CD4-positive, alpha-beta T cell treated with Interleukin-17A for 1 hour (primary cell): ENCODE data around the gene XRCC5.
A peak's percentile ranks its signal among the peaks of the same experiment; 100 is the strongest.

ENCODE experiments used
- DNase-seq: peaks from one replicate; pipeline ENCODE4 v3.0.0-alpha.2; 2020

Gene XRCC5

GRCh38 chr2:216086207-216086893, 22.8 kb upstream of the XRCC5 start:
- DNase-seq = no peak

- no peak for DNase-seq
Observed at GRCh38 chr2:216090369-216090786, 18.8 kb upstream of the XRCC5 start.

- DNase-seq = no peak
Observed at GRCh38 chr2:216092646-216093045, 16.5 kb upstream of the XRCC5 start.

DNA sequence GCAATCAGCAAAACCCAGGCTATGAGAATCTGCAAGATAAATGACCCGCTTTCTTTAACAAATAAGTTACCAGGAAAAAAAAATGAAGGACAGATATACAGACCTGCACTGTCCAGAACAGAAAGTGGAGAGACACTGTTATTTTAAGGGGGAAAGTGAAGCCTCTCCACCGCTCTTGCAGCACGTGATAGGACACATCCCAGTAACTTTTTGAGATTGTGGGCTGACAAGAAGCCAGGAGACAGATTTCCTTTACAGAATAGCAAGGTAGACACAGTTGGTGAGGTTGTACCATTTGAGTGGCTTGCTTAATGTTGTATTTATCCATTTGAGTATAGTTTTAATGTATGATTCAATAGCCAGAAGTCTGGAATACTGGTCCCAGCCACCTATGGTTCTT, 14.4 kb upstream of the XRCC5 start:
- DNase-seq = no peak

DNA sequence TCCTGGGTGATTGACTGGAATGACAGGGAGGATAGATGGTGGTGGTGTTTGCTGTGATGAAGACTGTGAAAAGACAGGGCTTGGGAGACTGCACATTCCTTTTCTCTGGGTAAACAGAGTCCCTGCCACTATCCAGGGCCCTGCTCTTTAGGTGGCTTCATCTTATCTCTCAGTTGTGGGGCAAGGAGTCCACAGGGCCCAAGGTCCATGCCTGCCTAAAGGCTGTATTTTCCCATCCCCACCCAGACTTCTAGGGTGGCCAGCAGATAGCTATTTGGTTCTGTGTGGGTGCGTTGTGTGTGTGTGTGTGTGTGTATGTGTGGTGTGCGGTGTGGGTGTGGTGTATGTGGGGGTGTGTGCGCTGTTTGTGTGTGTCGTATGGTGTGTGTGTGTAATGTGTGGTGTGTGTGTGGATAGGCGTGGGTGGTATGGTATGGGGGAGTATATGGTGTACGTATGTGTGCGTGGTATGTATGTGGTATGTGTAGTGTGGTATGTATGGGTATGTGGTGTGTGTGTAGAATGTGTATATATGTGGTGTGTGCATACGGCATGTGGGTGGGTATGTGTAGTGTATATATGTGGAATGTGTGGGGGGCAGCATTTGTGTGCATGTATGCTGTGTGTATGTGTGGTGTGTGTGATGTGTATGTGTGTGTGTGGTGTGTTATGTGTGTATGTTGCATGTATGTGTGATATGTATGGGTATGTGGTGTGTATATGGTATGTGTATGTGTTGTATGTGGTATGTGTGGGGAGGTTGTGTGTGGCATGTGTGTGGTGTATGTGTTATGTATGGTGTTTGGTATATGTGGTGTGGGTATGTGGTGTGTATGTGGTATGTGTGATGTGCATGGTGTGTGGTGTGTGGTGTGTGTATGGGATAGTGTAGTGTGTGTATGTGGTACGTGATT, 10.5 kb upstream of the XRCC5 start:
- no peak for DNase-seq

DNA sequence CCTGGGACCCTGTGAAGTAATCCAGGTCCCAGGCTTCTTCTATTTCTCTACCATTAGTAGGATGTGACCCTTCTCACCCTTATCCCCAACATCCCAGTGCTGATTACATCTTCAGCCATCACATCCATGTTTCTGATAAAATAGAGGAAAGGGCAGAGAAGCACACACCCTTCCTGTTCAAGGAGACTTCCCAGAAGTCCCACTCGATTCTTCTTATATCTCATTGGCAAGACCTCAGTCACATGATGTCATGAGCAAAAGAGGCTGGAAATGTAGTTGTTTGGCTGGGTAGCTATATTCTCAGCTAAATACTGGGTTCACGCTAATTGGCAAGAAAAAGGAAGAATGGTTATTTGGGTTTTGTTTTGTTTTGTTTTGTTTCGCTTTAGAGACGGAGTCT, 8.0 kb upstream of the XRCC5 start:
- no peak for DNase-seq

GRCh38 chr2:216103213-216103612, 5.9 kb upstream of the XRCC5 start:
- DNase-seq = no peak

DNA sequence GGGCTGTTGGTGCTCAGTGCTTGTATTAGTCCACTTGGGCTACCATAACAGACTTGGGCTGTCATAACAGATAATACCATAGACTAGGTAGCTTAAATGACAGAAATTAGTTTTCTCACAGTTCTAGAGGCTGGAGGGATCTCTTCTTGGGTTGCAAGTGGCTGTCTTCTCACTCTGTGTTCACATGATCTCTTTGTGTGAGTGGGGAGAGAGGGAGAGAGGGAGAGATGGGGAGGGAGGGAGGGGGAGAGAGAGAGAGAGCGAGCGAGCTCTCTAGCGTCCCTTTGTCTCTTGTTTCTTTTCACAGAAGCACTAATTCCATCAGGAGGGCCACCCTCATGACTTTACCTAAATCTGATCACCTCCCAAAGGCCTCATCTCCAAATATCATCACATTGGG, 4.5 kb upstream of the XRCC5 start:
- no peak for DNase-seq

- no peak for DNase-seq
Observed at GRCh38 chr2:216107320-216107719, 1.8 kb upstream of the XRCC5 start.

- no peak for DNase-seq
Observed at GRCh38 chr2:216107760-216108159, 1.4 kb upstream of the XRCC5 start.

GRCh38 chr2:216108310-216108966, 710 bp upstream of the XRCC5 start:
- no peak for DNase-seq

DNA sequence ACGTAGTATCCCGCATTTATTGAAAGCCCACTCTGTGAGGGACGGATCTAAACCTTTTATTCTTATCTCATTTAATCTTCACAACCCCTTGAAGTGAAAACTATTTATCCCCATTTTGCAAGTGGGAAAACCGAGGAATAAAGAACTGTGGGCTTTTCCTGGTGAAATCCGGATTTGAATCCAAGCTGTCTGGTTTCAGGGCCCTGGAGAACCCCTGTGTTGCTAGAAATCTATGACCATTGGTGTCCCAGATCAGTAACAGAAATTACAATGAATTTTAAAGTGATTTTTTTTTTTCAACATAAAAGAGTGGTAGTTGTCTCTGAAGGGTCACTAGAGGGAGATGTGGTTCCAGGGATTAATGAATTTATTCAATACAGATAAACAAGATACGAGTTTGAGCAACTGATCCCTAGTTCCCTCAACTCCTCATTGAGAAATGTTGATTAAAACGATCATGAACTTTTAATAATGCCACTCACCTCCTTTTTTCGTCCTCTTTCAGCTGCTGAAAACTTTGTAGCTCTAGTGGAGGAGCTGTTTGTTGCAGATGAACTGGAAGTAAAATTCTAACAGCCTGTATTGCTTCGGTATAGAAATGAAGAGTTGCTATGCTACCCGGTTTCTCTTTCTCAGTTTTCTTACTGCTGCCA, 940 bp downstream of the XRCC5 start:
- peak; percentile 43 for DNase-seq

- no peak for DNase-seq
Observed at GRCh38 chr2:216110620-216111019, 1.5 kb downstream of the XRCC5 start.

GRCh38 chr2:216111122-216111521, 2.0 kb downstream of the XRCC5 start:
- DNase-seq = no peak

GRCh38 chr2:216112926-216113325, 3.8 kb downstream of the XRCC5 start:
- no peak for DNase-seq

DNA sequence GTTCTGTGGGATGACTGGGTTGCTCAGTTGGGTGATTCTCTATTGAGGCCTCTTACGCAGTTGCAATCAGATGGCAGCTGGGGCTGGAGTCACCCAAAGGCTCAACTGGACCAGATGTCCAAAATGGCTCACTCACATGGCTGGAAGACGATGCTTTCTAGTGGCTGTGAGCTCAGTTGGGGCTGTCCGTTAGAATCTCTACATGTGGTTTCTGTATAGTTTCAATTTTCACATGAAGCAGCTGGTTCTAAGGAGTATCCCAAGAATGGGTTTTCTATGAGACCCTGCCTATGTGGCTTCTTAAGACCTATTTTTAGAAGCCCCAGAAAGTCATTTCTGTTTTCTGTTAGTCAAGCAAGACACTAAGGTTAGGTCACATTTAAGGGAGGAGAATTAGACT, 4.4 kb downstream of the XRCC5 start:
- no peak for DNase-seq

- no peak for DNase-seq
Observed at GRCh38 chr2:216114382-216114713, 5.2 kb downstream of the XRCC5 start.

GRCh38 chr2:216114714-216115531, 5.8 kb downstream of the XRCC5 start:
- DNase-seq = peak; percentile 98

DNA sequence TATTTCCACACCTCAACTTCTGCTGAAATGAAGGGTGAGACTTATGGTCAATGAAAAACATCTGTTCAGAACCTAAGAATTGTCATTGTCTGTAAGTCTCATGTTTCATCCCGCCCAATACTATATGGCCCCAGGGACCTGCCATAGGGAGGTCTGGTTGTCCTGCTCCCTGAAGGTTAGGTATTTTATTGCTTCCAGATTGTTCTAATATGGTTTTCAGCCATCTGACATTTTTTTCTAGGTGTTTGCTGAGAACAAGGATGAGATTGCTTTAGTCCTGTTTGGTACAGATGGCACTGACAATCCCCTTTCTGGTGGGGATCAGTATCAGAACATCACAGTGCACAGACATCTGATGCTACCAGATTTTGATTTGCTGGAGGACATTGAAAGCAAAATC, 7.3 kb downstream of the XRCC5 start:
- DNase-seq = no peak

DNA sequence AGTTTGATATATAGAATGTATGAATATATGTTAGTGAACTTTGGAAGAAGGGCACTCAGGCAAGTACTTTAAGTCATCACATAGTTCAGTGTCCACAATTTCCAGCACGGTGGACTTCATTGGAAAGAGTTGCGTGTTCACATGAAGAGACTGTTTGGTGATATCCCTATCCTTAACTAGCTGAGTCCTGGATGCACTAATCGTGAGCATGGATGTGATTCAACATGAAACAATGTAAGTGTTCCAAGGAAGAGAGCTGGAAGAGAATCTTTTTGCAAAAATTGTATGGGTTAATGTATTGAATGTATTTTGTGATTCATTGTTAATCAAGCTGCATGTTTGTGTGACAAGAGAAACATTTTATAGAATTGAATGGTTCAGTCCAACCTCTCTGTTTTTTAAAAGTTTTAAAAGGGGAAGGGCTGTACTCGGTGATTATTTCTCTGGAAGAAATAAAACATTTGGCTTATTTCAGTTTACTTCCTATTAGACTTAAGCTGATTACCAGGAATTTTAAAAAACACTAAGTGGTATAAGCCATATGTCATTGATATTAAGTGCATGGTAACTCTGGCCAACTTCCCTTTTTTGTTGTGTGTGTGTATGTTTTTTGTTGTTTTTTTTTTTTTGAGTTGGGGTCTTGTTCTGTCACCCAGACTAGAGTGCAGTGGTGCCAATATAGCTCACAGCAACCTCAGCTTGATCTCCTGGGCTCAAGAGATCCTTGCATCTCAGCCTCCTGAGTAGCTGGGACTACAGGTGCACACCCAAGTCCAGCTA, 8.6 kb downstream of the XRCC5 start:
- DNase-seq = no peak

DNA sequence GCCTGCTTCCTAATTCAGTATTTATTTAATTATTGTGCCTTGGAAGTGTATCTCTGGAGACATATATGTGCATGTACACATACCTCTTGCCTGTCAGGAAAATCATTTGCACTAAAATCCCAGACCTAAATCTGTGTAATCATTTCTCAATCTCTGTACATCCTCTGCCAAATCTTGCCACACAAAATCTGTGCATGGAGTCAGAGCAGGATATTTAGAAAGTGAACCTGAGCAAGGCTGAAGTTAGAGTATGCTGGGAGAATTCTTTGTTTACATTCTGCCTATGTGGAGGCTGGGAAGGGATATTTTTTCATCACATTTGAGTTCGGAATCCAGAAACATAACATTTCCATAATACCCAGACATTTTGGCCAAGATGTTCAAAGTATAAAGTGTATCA, 9.3 kb downstream of the XRCC5 start:
- DNase-seq = no peak

GRCh38 chr2:216119146-216119545, 10.0 kb downstream of the XRCC5 start:
- no peak for DNase-seq
